Measurements from ENCODE around the gene CCBE1. TPM values are rescaled to one million over a fixed set of nuclear protein-coding genes. Genes with fewer than 3 reads are reported as not detected.
A peak's percentile ranks its signal among the peaks of the same experiment; 100 is the strongest.

Gene CCBE1
- total RNA-seq, 1 donor from 2014 or later, result 14.0 TPM

GRCh38 chr18:59660366-59660765 lies 36.9 kb downstream of the CCBE1 start:
- Histone ChIP-seq H3K27me3 (ENCODE audit: low read depth) (no peaks in the 10 kb centered on the region), H3K4me3 (peak overlapping the region; percentile 6), H3K9me3 (no peaks in the 10 kb centered on the region), H3K4me1 (no peaks in the 10 kb centered on the region), H3K27ac (no peak overlapping the region), H3K36me3 (no peaks in the 10 kb centered on the region)
- TF ChIP-seq CTCF (IDR thresholded peaks at IDR 0.05), result no peak
- no peak for DNase-seq
- no peak for ATAC-seq
- intact Hi-C loops (cut with DNase I), result no loop called here

DNA sequence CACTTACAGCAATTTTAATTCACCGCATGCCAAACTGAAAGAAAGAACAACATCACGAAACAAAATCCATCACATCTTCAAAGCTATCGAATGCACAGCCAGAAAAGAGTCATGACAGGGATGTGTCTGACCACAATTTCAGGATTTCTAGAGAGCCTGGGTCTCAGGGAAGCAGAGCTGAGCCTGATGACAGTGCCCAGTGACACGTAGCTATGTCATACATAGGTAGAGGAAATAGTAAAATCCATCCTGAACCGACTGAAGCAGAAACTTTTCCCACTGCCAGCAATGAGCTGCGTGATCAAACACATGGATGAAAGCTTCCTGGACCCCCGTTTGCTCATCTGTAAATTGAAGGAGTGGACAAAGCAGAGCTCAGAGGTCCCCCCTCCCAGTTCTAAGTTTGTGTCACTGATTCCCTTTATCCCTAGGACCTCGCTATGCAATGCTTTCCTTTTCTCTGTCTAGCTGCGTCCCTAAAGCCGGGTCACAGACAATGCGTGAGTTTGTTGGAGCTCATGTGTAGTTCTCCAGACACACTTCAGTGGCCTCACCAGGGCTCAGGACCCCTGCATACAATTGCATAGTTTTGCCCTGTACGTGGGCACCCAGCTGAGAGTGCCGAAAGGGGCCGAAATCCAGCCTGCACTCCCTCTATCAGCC lies 37.6 kb downstream of the CCBE1 start:
- DNase-seq, result no peak
- intact Hi-C loops (cut with DNase I), result no loop called here
- Histone ChIP-seq H3K9me3 (no peaks in the 10 kb centered on the region), H3K4me1 (no peaks in the 10 kb centered on the region), H3K27me3 (ENCODE audit: low read depth) (no peaks in the 10 kb centered on the region), H3K36me3 (no peaks in the 10 kb centered on the region), H3K4me3 (peak overlapping the region; percentile 6), H3K27ac (no peak overlapping the region)
- no peak for ATAC-seq
- no peak for TF ChIP-seq CTCF (IDR thresholded peaks at IDR 0.05)

GRCh38 chr18:59658941-59659340 lies 38.3 kb downstream of the CCBE1 start:
- no peak for ATAC-seq
- Histone ChIP-seq H3K36me3 (no peaks in the 10 kb centered on the region), H3K4me3 (no peak overlapping the region), H3K27me3 (ENCODE audit: low read depth) (no peaks in the 10 kb centered on the region), H3K4me1 (no peaks in the 10 kb centered on the region), H3K9me3 (no peaks in the 10 kb centered on the region), H3K27ac (no peak overlapping the region)
- no peak for DNase-seq
- intact Hi-C loops (cut with DNase I), result no loop called here
- TF ChIP-seq CTCF (IDR thresholded peaks at IDR 0.05), result no peak

DNA sequence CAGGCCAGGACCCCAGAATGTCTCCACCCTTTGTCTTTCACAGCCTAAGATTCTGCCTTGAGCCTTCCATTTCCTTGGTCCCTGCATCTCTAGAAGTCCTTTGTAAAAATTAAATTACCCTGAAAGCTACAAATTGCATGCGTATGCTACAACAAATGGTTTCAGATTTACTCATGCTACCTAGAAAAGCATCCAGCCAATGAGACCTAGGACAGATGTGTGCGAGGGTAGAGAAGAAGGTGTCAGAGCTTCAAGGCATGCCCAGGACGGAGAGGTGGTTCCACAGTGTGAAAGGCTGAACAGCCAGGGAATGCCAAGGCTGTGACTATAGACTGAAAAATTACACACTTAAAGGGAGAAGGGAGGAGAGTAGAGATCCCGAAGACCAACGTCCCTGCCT lies 40.2 kb downstream of the CCBE1 start:
- ATAC-seq, result no peak
- Histone ChIP-seq H3K9me3 (no peaks in the 10 kb centered on the region), H3K4me1 (no peaks in the 10 kb centered on the region), H3K4me3 (no peak overlapping the region), H3K27ac (no peak overlapping the region), H3K36me3 (no peaks in the 10 kb centered on the region), H3K27me3 (ENCODE audit: low read depth) (no peaks in the 10 kb centered on the region)
- DNase-seq, result no peak
- TF ChIP-seq CTCF (IDR thresholded peaks at IDR 0.05), result no peak
- intact Hi-C loops (cut with DNase I), result no loop called here

DNA sequence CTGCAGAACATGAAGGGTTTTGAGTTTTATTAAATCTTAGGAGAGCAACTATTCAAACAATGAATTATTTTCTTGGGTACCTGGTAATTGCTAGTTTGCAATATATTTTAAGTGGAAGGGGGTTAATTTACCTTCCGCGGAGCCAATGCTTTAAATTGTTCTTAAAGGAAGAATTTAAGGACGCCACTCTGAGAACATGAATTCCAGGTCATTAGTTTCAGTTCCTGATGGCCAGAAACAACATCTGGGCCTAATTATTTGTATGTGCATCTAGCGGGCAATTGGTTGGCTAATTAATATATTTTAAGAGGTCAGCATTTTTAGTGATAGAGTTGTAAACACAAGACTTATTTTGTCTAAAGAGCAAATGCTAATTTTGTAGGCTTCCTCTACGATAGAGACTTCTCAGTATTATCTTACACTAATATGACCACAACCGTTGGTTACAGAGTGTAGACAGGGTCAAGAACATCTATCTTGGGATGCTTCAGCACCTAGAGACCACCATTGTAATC lies 40.8 kb downstream of the CCBE1 start:
- DNase-seq, result no peak
- no peaks in the 10 kb centered on the region for H3K9me3 ChIP-seq
- no peaks in the 10 kb centered on the region for H3K4me1 ChIP-seq
- H3K36me3 ChIP-seq, result no peaks in the 10 kb centered on the region
- no peak overlapping the region for H3K27ac ChIP-seq
- no peak for TF ChIP-seq CTCF (IDR thresholded peaks at IDR 0.05)
- H3K4me3 ChIP-seq, result no peak overlapping the region
- H3K27me3 ChIP-seq (ENCODE audit: low read depth), result no peaks in the 10 kb centered on the region
- no peak for ATAC-seq
- intact Hi-C loops (cut with DNase I), result no loop called here

All from lower lobe of right lung (tissue), 2 donors.